NCI-H2227 treated with DMSO at 0.1 percent for 48 hours (cell line): Measurements from ENCODE around the gene PSAP.
A peak's percentile ranks its signal among the peaks of the same experiment; 100 is the strongest.

Source experiments
- DNase-seq: peaks from one replicate; lab custom pipeline; 2025; lab: John Stamatoyannopoulos, UW

The PSAP gene

DNA sequence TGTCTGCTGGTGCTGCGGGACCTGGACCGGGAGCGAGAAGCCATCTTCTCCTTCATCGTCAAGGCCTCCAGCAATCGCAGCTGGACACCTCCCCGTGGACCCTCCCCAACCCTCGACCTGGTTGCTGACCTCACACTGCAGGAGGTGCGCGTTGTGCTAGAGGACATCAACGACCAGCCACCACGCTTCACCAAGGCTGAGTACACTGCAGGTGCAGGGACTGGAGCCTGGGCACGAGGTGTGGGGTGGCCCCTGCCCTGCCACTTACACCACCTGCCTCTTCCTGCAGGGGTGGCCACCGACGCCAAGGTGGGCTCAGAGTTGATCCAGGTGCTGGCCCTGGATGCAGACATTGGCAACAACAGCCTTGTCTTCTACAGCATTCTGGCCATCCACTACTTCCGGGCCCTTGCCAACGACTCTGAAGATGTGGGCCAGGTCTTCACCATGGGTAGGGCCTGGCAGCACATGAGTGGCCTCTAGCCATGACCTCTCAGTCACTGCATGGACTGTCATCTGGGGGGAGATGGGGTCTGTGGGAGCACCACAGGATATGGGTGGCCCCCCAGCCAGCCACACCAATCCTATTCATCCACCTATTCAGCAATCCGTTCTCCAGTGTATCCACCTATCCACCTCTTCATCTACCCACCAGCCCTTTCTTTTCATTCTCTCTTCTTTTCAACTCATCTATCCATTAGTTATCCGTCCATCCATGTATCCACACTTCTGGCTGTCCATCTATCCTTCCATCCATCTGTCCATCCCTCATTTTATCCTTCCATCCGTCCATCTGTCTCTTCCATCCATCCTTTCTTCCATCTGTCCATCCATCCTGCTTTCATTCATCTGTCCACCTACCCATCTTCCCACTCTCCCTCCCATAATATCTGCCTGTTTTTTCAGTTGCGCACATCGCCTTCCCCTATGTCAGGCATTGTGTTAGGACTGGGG is 43.2 kb downstream of the PSAP start:
- DNase-seq, result no peak

DNA sequence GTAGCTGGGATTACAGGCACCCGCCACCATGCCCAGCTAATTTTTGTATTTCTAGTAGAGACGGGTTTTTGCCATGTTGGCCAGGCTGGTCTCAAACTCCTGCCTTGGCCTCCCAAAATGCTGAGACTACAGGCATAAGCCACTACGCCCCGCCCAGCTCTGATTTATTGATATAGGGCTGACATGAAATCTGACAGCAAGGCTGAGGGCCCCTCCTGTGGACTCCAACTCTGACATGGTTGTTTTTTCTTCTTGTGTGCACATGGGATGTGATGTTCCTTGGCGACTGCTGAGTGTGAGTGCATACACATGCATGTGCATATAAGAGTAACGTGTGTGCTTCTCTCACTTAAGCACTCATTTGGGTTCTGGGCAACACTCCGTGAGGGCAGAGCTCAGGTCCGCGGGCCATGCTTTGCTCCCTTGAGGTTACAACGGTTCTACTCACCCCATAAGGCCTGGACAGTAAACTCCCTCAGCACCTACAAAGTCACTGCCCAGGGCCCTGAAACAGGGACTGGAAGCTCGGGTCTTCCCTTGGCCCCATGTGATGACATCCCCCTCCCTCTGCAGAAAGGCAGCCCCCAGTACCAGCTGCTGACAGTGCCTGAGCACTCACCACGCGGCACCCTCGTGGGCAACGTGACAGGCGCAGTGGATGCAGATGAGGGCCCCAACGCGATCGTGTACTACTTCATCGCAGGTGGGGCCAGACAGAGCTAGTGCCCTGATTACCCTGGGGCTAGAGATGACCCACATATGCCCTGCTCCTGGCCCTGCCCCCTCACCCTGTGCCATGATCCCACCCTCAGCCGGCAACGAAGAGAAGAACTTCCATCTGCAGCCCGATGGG is 44.1 kb downstream of the PSAP start:
- DNase-seq, result no peak

DNA sequence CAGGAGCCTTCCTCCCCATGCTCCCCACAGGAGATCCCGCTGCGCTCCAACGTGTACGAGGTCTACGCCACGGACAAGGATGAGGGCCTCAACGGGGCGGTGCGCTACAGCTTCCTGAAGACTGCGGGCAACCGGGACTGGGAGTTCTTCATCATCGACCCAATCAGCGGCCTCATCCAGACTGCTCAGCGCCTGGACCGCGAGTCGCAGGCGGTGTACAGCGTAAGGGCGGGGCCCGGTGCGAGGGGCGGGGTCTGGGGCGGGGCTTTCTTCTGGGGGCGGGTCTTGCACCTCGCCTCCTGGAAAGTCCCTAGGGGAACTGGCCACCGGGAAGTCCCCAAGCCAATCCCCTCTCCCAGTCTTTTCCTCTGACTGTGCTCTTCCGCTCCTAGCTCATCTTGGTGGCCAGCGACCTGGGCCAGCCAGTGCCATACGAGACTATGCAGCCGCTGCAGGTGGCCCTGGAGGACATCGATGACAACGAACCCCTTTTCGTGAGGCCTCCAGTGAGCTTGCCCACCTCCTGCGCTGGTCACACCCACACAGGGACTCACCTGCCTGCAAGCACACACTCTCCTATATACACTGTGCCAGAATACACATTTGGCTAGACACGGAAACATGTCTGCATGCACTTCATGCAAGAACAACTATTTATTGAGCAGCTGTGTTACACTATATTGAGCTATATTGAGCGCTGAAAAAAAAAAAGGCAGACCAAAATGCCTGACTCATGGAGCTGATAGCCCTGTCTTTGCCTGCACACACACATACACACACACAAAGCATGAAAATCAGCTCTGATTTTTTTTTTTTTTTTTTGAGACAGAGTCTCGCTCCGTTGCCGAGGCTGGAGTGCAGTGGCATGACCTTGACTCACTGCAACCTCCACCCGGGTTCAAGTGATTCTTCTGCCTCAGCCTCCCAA is 45.0 kb downstream of the PSAP start:
- DNase-seq, result no peak

GRCh38 chr10:71804077-71804476 is 47.0 kb downstream of the PSAP start:
- peak; percentile 3 for DNase-seq

GRCh38 chr10:71802715-71803488 is 48.1 kb downstream of the PSAP start:
- DNase-seq, result no peak

DNA sequence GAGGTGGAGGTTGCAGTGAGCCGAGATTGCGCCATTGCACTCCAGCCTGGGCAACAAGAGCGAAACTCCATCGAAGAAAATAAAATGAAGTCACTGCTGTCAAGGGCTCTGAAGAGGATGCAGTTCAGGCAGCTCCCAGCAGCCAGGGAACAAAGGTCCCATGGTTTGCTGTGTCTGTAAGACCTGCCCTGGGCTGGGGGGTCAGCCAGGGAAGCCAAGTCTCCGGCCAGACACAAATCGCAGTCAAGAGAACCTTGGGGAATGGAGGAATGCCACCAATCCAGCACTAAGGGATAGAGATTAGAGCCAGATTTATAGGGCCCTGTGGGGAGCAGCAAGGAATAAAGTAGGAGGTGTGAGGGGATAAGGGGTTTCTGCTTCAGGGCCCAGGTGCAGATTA is 48.8 kb downstream of the PSAP start:
- DNase-seq, result no peak

DNA sequence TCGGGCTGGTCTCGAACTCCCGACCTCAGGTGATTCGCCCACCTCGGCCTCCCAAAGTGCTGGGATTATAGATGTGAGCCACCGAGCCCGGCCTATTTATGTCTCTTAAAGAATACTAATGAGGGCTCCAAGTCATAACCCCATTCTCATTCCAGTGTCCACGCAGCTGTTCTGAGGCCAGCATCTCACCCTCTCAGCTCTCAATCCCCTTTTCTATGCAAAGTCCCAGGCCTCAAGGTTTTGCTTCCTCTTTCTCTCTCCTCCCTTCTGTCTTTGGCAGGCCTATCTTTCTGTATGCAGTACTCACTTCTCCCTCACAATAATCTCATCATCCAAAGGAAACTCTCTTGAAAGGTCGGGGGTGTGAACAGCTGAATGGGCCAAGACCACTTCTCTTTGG is 49.7 kb downstream of the PSAP start:
- DNase-seq, result no peak

DNA sequence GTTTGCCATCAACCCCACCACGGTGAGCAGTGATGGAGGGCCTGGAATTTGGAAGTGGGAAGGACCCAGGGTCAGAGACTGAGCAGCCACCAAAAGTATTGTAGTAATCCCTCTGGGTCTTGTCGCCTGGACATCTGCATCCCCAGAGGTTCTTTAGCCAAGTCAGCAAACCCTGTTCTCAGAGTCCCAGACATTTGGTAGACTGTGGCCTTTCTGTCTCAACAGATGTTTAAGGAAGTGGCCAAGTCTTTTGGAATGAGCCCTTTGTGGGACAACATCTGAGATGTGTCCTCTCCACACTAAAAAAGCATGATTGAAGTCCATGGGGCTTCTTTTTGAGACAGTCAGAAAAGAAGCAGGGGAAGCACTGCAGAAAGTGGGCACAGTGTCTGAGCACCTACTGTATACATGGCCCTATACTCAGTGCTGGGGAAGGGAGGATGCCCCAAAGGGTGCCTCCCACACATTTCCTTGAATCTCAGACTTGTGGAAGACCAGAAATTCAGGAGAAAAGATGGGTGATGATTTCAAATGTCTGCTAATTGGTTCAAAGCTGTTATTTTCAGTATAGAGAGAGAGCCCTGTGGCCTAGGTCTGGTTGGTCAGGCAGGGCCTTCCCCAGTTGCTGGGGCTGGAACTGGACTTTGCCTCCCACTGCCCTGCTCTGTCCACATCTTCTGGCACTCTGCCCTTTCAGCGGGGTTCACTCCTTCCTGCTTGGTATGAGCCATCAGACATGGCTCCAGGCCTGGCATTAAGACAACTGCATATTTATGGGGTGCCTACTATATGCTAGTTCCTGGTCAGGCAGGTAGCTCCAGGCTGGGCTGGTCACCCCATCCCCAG is 51.2 kb downstream of the PSAP start:
- DNase-seq, result no peak

DNA sequence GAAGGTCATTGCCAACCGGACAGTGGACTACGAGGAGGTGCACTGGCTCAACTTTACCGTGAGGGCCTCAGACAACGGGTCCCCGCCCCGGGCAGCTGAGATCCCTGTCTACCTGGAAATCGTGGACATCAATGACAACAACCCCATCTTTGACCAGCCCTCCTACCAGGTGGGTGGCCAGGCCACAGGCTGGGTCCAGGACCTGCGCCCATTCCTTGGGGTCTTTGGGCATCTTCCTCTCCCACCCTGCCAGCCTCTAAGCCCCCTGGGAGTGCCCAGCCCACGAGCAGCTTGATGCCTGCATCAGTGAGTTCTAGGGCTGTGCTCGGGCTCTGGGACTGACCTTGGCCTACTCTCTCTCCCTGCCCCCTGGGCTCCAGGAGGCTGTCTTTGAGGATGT is 51.9 kb downstream of the PSAP start:
- no peak for DNase-seq

DNA sequence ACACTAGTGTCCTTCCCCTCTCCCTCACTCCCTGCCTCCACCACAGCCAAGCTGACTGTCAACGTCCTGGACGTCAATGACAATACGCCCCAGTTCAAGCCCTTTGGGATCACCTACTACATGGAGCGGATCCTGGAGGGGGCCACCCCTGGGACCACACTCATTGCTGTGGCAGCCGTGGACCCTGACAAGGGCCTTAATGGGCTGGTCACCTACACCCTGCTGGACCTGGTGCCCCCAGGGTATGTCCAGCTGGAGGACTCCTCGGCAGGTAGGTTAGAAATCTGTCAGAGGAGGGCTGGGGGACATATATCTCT is 52.8 kb downstream of the PSAP start:
- no peak for DNase-seq

GRCh38 chr10:71797533-71798307 is 53.3 kb downstream of the PSAP start:
- DNase-seq, result no peak

DNA sequence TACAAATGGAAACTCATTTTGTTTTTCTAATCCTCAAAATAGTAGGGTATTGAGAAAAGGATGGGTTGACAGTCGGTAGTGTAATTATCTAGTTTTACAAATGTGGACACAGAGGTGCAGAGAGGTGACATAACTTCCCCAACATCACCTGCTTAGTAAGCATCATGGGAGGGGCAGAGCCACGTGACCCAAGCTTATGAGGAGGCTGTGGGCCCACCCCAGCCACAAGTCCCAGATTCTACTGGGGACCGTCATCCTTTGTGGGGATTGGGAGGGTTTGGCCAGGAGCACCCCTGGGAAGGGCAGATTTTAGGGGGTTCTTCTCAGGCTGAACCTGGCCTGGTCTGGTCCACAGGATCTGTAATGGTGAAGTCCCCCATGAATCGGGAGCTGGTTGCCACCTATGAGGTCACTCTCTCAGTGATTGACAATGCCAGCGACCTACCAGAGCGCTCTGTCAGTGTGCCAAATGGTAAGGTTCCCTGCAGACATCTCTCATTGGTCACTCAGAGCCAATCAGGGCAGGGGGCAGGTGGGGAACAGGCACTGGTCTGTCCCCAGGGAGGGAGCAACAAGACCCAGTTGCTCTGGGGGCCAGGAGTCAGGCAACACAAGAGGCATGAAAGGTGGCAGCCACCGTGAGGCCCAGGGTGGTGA is 54.2 kb downstream of the PSAP start:
- no peak for DNase-seq

DNA sequence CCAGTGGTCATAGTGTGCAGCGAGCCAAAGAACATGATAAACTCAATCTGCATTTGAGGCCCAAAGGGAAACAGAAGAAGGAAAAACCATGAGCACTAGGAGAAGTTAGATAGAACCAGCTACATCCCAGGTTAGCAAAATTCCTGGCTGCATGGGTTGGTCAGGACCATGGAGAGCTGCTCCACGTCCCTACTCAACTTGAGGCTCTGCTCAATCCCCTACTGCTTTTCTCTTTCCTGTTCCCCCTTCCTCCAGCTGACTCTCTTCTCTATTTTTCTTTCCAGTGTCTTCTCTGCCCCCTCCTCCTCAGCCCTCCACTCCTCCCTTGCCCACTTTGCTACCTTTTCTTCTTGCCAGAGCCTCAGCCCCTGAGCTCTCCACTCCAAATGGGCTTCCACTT is 55.8 kb downstream of the PSAP start:
- DNase-seq, result no peak

GRCh38 chr10:71790749-71791440 is 60.2 kb downstream of the PSAP start:
- no peak for DNase-seq

GRCh38 chr10:71789871-71790270 is 61.2 kb downstream of the PSAP start:
- no peak for DNase-seq

- DNase-seq, result no peak
Observed at GRCh38 chr10:71788954-71789353, 62.1 kb downstream of the PSAP start.

DNA sequence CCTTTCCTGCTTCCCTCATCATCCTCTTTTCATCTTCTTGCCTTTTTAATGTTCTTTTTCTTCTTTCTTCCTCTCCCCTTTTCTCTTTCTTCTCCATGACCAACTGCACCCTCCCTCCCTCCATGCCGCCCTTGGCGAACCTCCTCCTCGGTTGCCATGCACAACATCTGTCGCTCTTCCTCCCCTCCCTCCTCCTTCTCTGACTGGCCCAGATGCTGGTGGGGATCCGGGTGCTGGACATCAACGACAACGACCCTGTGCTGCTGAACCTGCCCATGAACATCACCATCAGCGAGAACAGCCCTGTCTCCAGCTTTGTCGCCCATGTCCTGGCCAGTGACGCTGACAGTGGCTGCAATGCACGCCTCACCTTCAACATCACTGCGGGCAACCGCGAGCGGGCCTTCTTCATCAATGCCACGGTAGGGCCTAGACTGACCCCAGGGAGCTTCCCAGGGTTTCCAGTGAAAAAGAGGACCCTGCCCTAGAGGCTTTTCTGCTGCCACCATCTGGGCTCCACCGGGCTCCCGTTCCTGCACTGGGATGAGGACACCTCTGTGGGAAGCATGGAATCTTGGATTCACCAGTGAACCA is 66.3 kb downstream of the PSAP start:
- no peak for DNase-seq
